22Rv1 (cell line): ENCODE data around the gene DCN.

Experiments used
- H3K27ac ChIP-seq: fragments of 450-650 bp; 2 replicates; pipeline ENCODE4 v1.5.1; 2017
- CTCF ChIP-seq: fragments of 450-650 bp; IDR thresholded peaks from 2 replicates; pipeline ENCODE4 v1.5.1; 2017; ENCODE audit warnings: mild to moderate bottlenecking
- ZFX ChIP-seq: fragments of 450-650 bp; IDR thresholded peaks from 2 replicates; pipeline ENCODE4 v1.6.1; 2017; ENCODE audit warnings: antibody characterized with exemption, borderline replicate concordance

DCN gene

GRCh38 chr12:91204421-91204820 is 21.8 kb upstream of the DCN start:
- no peak overlapping the region for H3K27ac ChIP-seq
- TF ChIP-seq CTCF = no peak
- TF ChIP-seq ZFX = no peak

GRCh38 chr12:91203610-91204009 is 21.0 kb upstream of the DCN start:
- no peak for TF ChIP-seq ZFX
- TF ChIP-seq CTCF = no peak
- H3K27ac ChIP-seq = no peak overlapping the region

- TF ChIP-seq CTCF (no peak), ZFX (no peak)
- no peak overlapping the region for H3K27ac ChIP-seq
Observed at GRCh38 chr12:91202390-91202789, 19.8 kb upstream of the DCN start.

GRCh38 chr12:91196436-91196835 is 13.8 kb upstream of the DCN start:
- no peak overlapping the region for H3K27ac ChIP-seq
- TF ChIP-seq ZFX (no peak), CTCF (no peak)

- TF ChIP-seq ZFX (no peak), CTCF (no peak)
- no peak overlapping the region for H3K27ac ChIP-seq
Observed at GRCh38 chr12:91194500-91194899, 11.9 kb upstream of the DCN start.

GRCh38 chr12:91191513-91192111 is 9.0 kb upstream of the DCN start:
- TF ChIP-seq ZFX = no peak
- TF ChIP-seq CTCF = no peak
- no peak overlapping the region for H3K27ac ChIP-seq

GRCh38 chr12:91189516-91189915 is 6.9 kb upstream of the DCN start:
- H3K27ac ChIP-seq = no peak overlapping the region
- no peak for TF ChIP-seq CTCF
- TF ChIP-seq ZFX = no peak
